ENCODE data around the gene FAM50A. TPM values are rescaled to one million over a fixed set of nuclear protein-coding genes. Genes with fewer than 3 reads are reported as not detected.
A peak's percentile ranks its signal among the peaks of the same experiment; 100 is the strongest.

Gene FAM50A
- total and polyA plus RNA-seq, 2 experiments from 2014 or later: 54.7 to 122 TPM

GRCh38 chrX:154401045-154401799 lies 42.7 kb upstream of the FAM50A start:
- Histone ChIP-seq H3K36me3 (ENCODE audit: low read depth) (peaks cover 24% of the 10 kb centered on the region), H3K27ac (peak overlapping the region; percentile 100), H3K9me3 (ENCODE audit: low read depth) (no peaks in the 10 kb centered on the region), H3K27me3 (replicated peaks; ENCODE audit: insufficient read depth) (no peaks in the 10 kb centered on the region), H4K20me1 (ENCODE audit: insufficient read depth) (no peaks in the 10 kb centered on the region), H3K4me2 (ENCODE audit: unreplicated experiment) (no peak overlapping the region), H3F3A (ENCODE audit: insufficient read depth) (peaks cover 40% of the 10 kb centered on the region), H3K9ac (peak overlapping the region; percentile 100), H2AFZ (no peak overlapping the region), H3K79me2 (ENCODE audit: insufficient read depth) (peaks cover 24% of the 10 kb centered on the region), H3K9me2 (ENCODE audit: insufficient read depth) (no peaks in the 10 kb centered on the region), H3K4me1 (ENCODE audit: insufficient read depth) (no peaks in the 10 kb centered on the region; the same call in 1 of the 2 replicates), H3K4me3 (peak overlapping the region; percentile 85; the same call in 1 of the 2 replicates)
- no peak for DNase-seq
- in situ Hi-C loops (cut with MboI): no loop called here
- WGBS, 2 experiments (ENCODE audit: low coverage in 1 of 2, low lambda C conversion rate in 2 of 2, missing lambda C conversion rate in 2 of 2): 28 to 31% methylated on average over 6 of the region's 6 CpGs
- TF ChIP-seq EZH2phosphoT487 (IDR thresholded peaks at IDR 0.05; ENCODE audit: insufficient read depth, low read depth) (no peak), EZH2 (IDR thresholded peaks at IDR 0.05; ENCODE audit: insufficient read depth, poor library complexity, severe bottlenecking) (no peak)

DNA sequence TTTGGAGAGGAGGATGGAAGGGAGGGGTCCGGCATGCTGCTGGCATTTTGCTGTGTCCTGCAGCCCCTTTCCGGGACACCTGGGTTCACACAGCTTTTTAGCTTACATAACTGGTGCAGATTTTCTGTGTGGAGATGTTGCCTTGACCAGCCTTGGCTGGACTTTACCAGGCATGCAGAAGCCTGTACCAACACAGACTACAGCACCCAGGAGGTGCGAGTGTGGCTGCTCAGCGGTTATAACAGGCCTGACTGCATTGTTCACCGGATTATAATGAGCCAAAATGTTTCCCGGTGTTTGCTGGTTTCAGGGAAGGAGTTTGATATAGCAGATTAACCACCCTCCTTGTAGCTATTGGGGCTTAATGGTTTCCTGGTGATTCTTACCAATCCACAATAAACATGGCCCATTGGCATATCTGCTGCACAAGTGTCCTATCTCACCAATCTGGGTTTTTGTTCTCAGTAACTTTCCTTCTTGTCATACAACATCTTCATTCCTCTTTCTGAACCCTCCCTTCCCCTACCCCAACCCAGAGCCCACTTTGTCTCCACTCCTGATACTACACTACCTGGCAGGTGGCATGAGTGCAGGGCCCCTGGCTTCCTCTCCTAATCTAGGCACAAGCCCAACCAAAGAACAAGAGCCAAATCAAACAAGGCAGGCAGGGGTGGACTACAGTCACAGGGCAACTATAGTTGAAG lies 41.9 kb upstream of the FAM50A start:
- peaks cover 24% of the 10 kb centered on the region for H3K36me3 ChIP-seq (ENCODE audit: low read depth)
- H3K9ac ChIP-seq: 0 out of 2 replicates have a peak overlapping the region, but pooled peaks have one; percentile 100
- no peak for DNase-seq
- H4K20me1 ChIP-seq (ENCODE audit: insufficient read depth): no peaks in the 10 kb centered on the region
- H3K4me3 ChIP-seq: no peak overlapping the region
- no peaks in the 10 kb centered on the region for H3K9me2 ChIP-seq (ENCODE audit: insufficient read depth)
- no peak overlapping the region for H3K4me2 ChIP-seq (ENCODE audit: unreplicated experiment)
- peaks cover 23% of the 10 kb centered on the region for H3K79me2 ChIP-seq (ENCODE audit: insufficient read depth)
- H2AFZ ChIP-seq: no peak overlapping the region
- H3K9me3 ChIP-seq (ENCODE audit: low read depth): no peaks in the 10 kb centered on the region
- in situ Hi-C loops (cut with MboI): no loop called here
- 20 to 29% methylated on average over 6 of the region's 6 CpGs for WGBS, 2 experiments (ENCODE audit: low coverage in 1 of 2, low lambda C conversion rate in 2 of 2, missing lambda C conversion rate in 2 of 2)
- H3K27me3 ChIP-seq (replicated peaks; ENCODE audit: insufficient read depth): no peaks in the 10 kb centered on the region
- TF ChIP-seq EZH2 (IDR thresholded peaks at IDR 0.05; ENCODE audit: insufficient read depth, poor library complexity, severe bottlenecking): no peak
- TF ChIP-seq EZH2phosphoT487 (IDR thresholded peaks at IDR 0.05; ENCODE audit: insufficient read depth, low read depth): no peak
- H3F3A ChIP-seq (ENCODE audit: insufficient read depth): peaks cover 40% of the 10 kb centered on the region
- H3K27ac ChIP-seq: no peak overlapping the region; the same call in 1 of the 2 replicates
- H3K4me1 ChIP-seq (ENCODE audit: insufficient read depth): no peaks in the 10 kb centered on the region; the same call in 1 of the 2 replicates

DNA sequence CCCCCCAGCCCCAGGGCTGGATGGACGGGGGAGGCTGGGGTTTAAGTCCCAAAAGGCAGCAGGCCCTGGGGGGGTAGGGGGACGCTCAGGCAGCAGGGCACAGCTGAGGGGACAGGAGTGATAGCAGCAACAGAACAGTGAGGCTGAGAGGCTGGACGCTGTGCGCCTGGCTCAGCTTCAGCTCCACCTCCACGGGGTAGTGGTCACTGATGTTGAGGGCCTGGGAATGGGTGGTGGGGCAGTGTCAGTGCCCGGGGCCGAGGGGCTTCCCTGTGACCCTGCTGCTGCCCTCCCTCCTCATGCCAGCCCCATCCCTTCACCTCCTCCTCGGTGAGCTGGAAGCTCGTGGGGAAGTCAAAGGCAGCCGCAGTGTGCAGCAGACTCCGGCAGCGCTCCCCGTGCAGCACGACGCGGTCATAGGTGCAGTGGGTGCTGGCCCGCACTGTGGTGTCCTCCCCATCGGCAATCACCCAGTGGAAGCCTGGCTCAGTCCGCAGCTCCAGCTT lies 41.3 kb upstream of the FAM50A start:
- no peak for TF ChIP-seq EZH2phosphoT487 (IDR thresholded peaks at IDR 0.05; ENCODE audit: insufficient read depth, low read depth)
- no peak for TF ChIP-seq EZH2 (IDR thresholded peaks at IDR 0.05; ENCODE audit: insufficient read depth, poor library complexity, severe bottlenecking)
- in situ Hi-C loops (cut with MboI): no loop called here
- Histone ChIP-seq H3K4me3 (no peak overlapping the region), H3K9me3 (ENCODE audit: low read depth) (no peaks in the 10 kb centered on the region), H3K4me2 (ENCODE audit: unreplicated experiment) (no peak overlapping the region), H3F3A (ENCODE audit: insufficient read depth) (peaks cover 40% of the 10 kb centered on the region), H4K20me1 (ENCODE audit: insufficient read depth) (no peaks in the 10 kb centered on the region), H2AFZ (no peak overlapping the region), H3K27me3 (replicated peaks; ENCODE audit: insufficient read depth) (no peaks in the 10 kb centered on the region), H3K27ac (no peak overlapping the region), H3K79me2 (ENCODE audit: insufficient read depth) (peaks cover 28% of the 10 kb centered on the region), H3K4me1 (ENCODE audit: insufficient read depth) (no peaks in the 10 kb centered on the region; the same call in 1 of the 2 replicates), H3K36me3 (ENCODE audit: low read depth) (peaks cover 24% of the 10 kb centered on the region), H3K9ac (no peak overlapping the region), H3K9me2 (ENCODE audit: insufficient read depth) (no peaks in the 10 kb centered on the region)
- WGBS, 2 experiments (ENCODE audit: low coverage in 1 of 2, low lambda C conversion rate in 2 of 2, missing lambda C conversion rate in 2 of 2): 71 to 100% methylated on average over 6 to 7 of the region's 19 CpGs
- no peak for DNase-seq

- H3F3A ChIP-seq (ENCODE audit: insufficient read depth): peaks cover 40% of the 10 kb centered on the region
- no peak overlapping the region for H3K27ac ChIP-seq
- no peak overlapping the region for H3K4me3 ChIP-seq
- no peaks in the 10 kb centered on the region for H3K9me2 ChIP-seq (ENCODE audit: insufficient read depth)
- no peak for TF ChIP-seq EZH2phosphoT487 (IDR thresholded peaks at IDR 0.05; ENCODE audit: insufficient read depth, low read depth)
- TF ChIP-seq EZH2 (IDR thresholded peaks at IDR 0.05; ENCODE audit: insufficient read depth, poor library complexity, severe bottlenecking): no peak
- H4K20me1 ChIP-seq (ENCODE audit: insufficient read depth): no peaks in the 10 kb centered on the region
- no peak overlapping the region for H3K9ac ChIP-seq
- no peak for DNase-seq
- H3K9me3 ChIP-seq (ENCODE audit: low read depth): no peaks in the 10 kb centered on the region
- no peak overlapping the region for H3K4me2 ChIP-seq (ENCODE audit: unreplicated experiment)
- no peak overlapping the region for H2AFZ ChIP-seq
- WGBS, 2 experiments (ENCODE audit: low coverage in 1 of 2, low lambda C conversion rate in 2 of 2, missing lambda C conversion rate in 2 of 2): 85 to 86% methylated on average over 6 to 7 of the region's 10 CpGs
- peaks cover 33% of the 10 kb centered on the region for H3K79me2 ChIP-seq (ENCODE audit: insufficient read depth)
- in situ Hi-C loops (cut with MboI): no loop called here
- no peaks in the 10 kb centered on the region; the same call in 1 of the 2 replicates for H3K4me1 ChIP-seq (ENCODE audit: insufficient read depth)
- no peaks in the 10 kb centered on the region for H3K27me3 ChIP-seq (replicated peaks; ENCODE audit: insufficient read depth)
- H3K36me3 ChIP-seq (ENCODE audit: low read depth): peaks cover 24% of the 10 kb centered on the region
Observed at GRCh38 chrX:154403192-154403591, 40.7 kb upstream of the FAM50A start.
